SK-N-SH (cell line): ENCODE data around the gene DIO3. TPM values are rescaled to one million over a fixed set of nuclear protein-coding genes. Genes with fewer than 3 reads are reported as not detected.

Experiments
- CTCF ChIA-PET: fragments of 300-600, 350-600 bp; formaldehyde crosslinking; extraction: SDS; loops from one replicate; lab custom pipeline; 2021; lab: Yijun Ruan, JAX
- POLR2A ChIA-PET: fragments of 350-600 bp; sonication (Branson Sonifier 250); formaldehyde crosslinking; extraction: SDS; loops from one replicate; lab custom pipeline; 2020; ENCODE audit warnings: antibody characterized with exemption, inconsistent platforms; lab: Yijun Ruan, JAX
- DNase-seq: peaks from one replicate; pipeline ENCODE4 v3.0.0; 2012
- H2AFZ ChIP-seq: fragments of 200-600 bp; sonication (generic); 2 replicates; pipeline ENCODE4 v1.8.1; 2016; ENCODE audit warnings: antibody characterized with exemption, mild to moderate bottlenecking, low read depth
- H3F3A ChIP-seq: fragments of 200-600 bp; sonication (generic); replicated peaks from 2 replicates; pipeline ENCODE3; 2016; ENCODE audit warnings: antibody characterized with exemption, mild to moderate bottlenecking; ENCODE audit not compliant: insufficient read depth
- H3K27ac ChIP-seq, 2 experiments: fragments of 200-500 bp in 1 of 2; fragments of 200-600 bp in 1 of 2; sonication (Bioruptor generic) in 1 of 2; sonication (generic), shearing (Covaris generic) in 1 of 2; 2 replicates each; pipeline versions ENCODE4 v1.5.1 to v1.6.1; 2014 to 2016; ENCODE audit warnings: low read depth in 2 of 2, inconsistent platforms in 1 of 2, low read length in 1 of 2, mild to moderate bottlenecking in 1 of 2, mixed read lengths in 1 of 2
- H3K27me3 ChIP-seq: fragments of 200-600 bp; sonication (generic), shearing (Covaris generic); 2 replicates; pipeline ENCODE4 v1.6.1; 2016; ENCODE audit warnings: mixed run types; ENCODE audit not compliant: insufficient read depth
- H3K36me3 ChIP-seq, 2 experiments: fragments of 200-500 bp in 1 of 2; fragments of 200-600 bp in 1 of 2; sonication (Bioruptor generic) in 1 of 2; sonication (generic) in 1 of 2; replicated peaks in 1 of 2; 2 replicates each; pipeline versions ENCODE3 to v1.5.1; 2014 to 2016; ENCODE audit warnings: low read length in 1 of 2, mild to moderate bottlenecking in 1 of 2; ENCODE audit not compliant: insufficient read depth in 2 of 2, control insufficient read depth in 1 of 2
- H3K4me1 ChIP-seq, 2 experiments: fragments of 200-500 bp in 1 of 2; fragments of 200-600 bp in 1 of 2; sonication (Bioruptor generic) in 1 of 2; sonication (generic), shearing (Covaris generic) in 1 of 2; 2 replicates each; pipeline versions ENCODE4 v1.5.1 to v1.6.1; 2014 to 2016; ENCODE audit warnings: low read depth in 1 of 2, low read length in 1 of 2, mixed run types in 1 of 2; ENCODE audit not compliant: insufficient read depth in 2 of 2, control insufficient read depth in 1 of 2
- H3K4me2 ChIP-seq: fragments of 200-600 bp; sonication (generic), shearing (Covaris generic); 2 replicates; pipeline ENCODE4 v1.6.1; 2017; ENCODE audit warnings: mixed run types
- H3K4me3 ChIP-seq, 2 experiments: fragments of 200-500 bp in 1 of 2; fragments of 200-600 bp in 1 of 2; sonication (Bioruptor generic) in 1 of 2; sonication (generic), shearing (Covaris generic) in 1 of 2; 2 replicates each; pipeline versions ENCODE4 v1.5.1 to v1.8.1; 2014 to 2016; ENCODE audit warnings: low read depth in 2 of 2, inconsistent platforms in 1 of 2, low read length in 1 of 2, mild to moderate bottlenecking in 1 of 2, mixed read lengths in 1 of 2, moderate library complexity in 1 of 2
- H3K79me2 ChIP-seq: fragments of 200-600 bp; sonication (generic); 2 replicates; pipeline ENCODE4 v1.8.1; 2017; ENCODE audit warnings: mild to moderate bottlenecking; ENCODE audit not compliant: insufficient read depth
- H3K9ac ChIP-seq: fragments of 200-600 bp; sonication (generic); 2 replicates; pipeline ENCODE4 v1.6.1; 2017; ENCODE audit warnings: mixed run types
- H3K9me2 ChIP-seq: fragments of 200-600 bp; sonication (generic); 2 replicates; pipeline ENCODE4 v1.6.1; 2017; ENCODE audit warnings: mixed run types
- H3K9me3 ChIP-seq: fragments of 200-600 bp; sonication (generic); 2 replicates; pipeline ENCODE4 v1.6.1; 2017; ENCODE audit warnings: mixed run types, mild to moderate bottlenecking, moderate library complexity
- H4K20me1 ChIP-seq: fragments of 200-600 bp; sonication (generic); 2 replicates; pipeline ENCODE4 v1.6.1; 2017; ENCODE audit warnings: mild to moderate bottlenecking, mixed run types; ENCODE audit not compliant: insufficient read depth
- CHD2 ChIP-seq: fragments of 150-350 bp; IDR thresholded peaks from 2 replicates; pipeline ENCODE4 v1.6.1; 2018; ENCODE audit warnings: low read length; ENCODE audit not compliant: partially characterized antibody
- EZH2phosphoT487 ChIP-seq: fragments of 200-600 bp; sonication (generic); IDR thresholded peaks from 2 replicates; pipeline ENCODE4 v1.6.1; 2017; ENCODE audit warnings: low read depth, mixed run types, mild to moderate bottlenecking, antibody characterized with exemption, moderate library complexity, borderline replicate concordance
- FOXJ3 ChIP-seq: sonication (generic); formaldehyde crosslinking; IDR thresholded peaks from 2 replicates; pipeline ENCODE4 v1.5.1; 2020; ENCODE audit warnings: mild to moderate bottlenecking, missing genetic modification reagents
- FOXM1 ChIP-seq: IDR thresholded peaks from 2 replicates; pipeline ENCODE4 v1.4.0; 2012; ENCODE audit warnings: low read depth, mild to moderate bottlenecking
- GABPA ChIP-seq: IDR thresholded peaks from 2 replicates; pipeline ENCODE4 v1.4.0; 2012; ENCODE audit warnings: low read depth, mild to moderate bottlenecking
- IRF3 ChIP-seq: fragments of 150-350 bp; IDR thresholded peaks from 2 replicates; pipeline ENCODE4 v1.6.1; 2016; ENCODE audit warnings: mild to moderate bottlenecking, low read depth, low read length
- MEF2A ChIP-seq: IDR thresholded peaks from 2 replicates; pipeline ENCODE4 v1.4.0; 2012; ENCODE audit warnings: low read depth, borderline replicate concordance
- MXI1 ChIP-seq: IDR thresholded peaks from 2 replicates; pipeline ENCODE4 v1.6.1; 2012; ENCODE audit warnings: mild to moderate bottlenecking, low read depth, low read length, improper control_type of control experiment
- NFIC ChIP-seq: IDR thresholded peaks from 2 replicates; pipeline ENCODE4 v1.4.0; 2012; ENCODE audit warnings: borderline replicate concordance
- NRF1 ChIP-seq: IDR thresholded peaks from 2 replicates; pipeline ENCODE4 v1.6.1; 2012; ENCODE audit warnings: low read depth, mild to moderate bottlenecking, low read length
- RCOR1 ChIP-seq: fragments of 150-350 bp; IDR thresholded peaks from 2 replicates; pipeline ENCODE4 v1.6.1; 2017; ENCODE audit warnings: antibody characterized with exemption, low read length
- REST ChIP-seq: IDR thresholded peaks from 2 replicates; pipeline ENCODE4 v1.6.1; 2012; ENCODE audit warnings: mild to moderate bottlenecking, low read depth, low read length, moderate library complexity
- RFX5 ChIP-seq: IDR thresholded peaks from 2 replicates; pipeline ENCODE4 v1.6.1; 2012; ENCODE audit warnings: mild to moderate bottlenecking, improper control_type of control experiment, low read length
- SIN3A ChIP-seq: IDR thresholded peaks from 2 replicates; pipeline ENCODE4 v1.6.1; 2012; ENCODE audit warnings: low read depth, mild to moderate bottlenecking, low read length, moderate library complexity, borderline replicate concordance
- SMC3 ChIP-seq: IDR thresholded peaks from 2 replicates; pipeline ENCODE4 v1.6.1; 2012; ENCODE audit warnings: low read depth, low read length, improper control_type of control experiment
- TCF12 ChIP-seq: IDR thresholded peaks from 2 replicates; pipeline ENCODE4 v1.4.0; 2012
- YY1 ChIP-seq: IDR thresholded peaks from 2 replicates; pipeline ENCODE4 v1.4.0; 2012; ENCODE audit warnings: low read depth, mild to moderate bottlenecking
- ZBTB33 ChIP-seq: IDR thresholded peaks from 2 replicates; pipeline ENCODE4 v1.4.0; 2012; ENCODE audit warnings: low read depth, borderline replicate concordance
- WGBS: methylation state at CpG from one replicate; pipeline ENCODE4 v1.1.6; 2017; ENCODE audit warnings: low lambda C conversion rate; 5-methylcytosine and 5-hydroxymethylcytosine counted together
- polyA plus RNA-seq, 3 experiments: library from polyadenylated mRNA; depleted of rRNA; stranded (reverse); fragments of >200 nt; gene quantifications; 2 replicates each; pipeline ENCODE4 v1.2.3, GENCODE V29; 2012
- TF ChIP-seq, protein P1 (sequence below): fragments of 200-600 bp; sonication (generic); IDR thresholded peaks from 2 replicates; pipeline ENCODE4 v1.6.1; 2017; ENCODE audit warnings: antibody characterized with exemption, mild to moderate bottlenecking, moderate library complexity
- TF ChIP-seq, protein P2 (sequence below): IDR thresholded peaks from 2 replicates; pipeline ENCODE4 v1.4.0; 2012; ENCODE audit warnings: low read depth

The DIO3 gene
- polyA plus RNA-seq, 1 of the 3 experiments (the other 2 are of a cell fraction), result not detected

GRCh38 chr14:101599234-101599885 is 38.1 kb downstream of the DIO3 start:
- Histone ChIP-seq H3K9ac (no peak overlapping the region), H3K4me1 (peaks cover 0 to 2% of the 10 kb centered on the region in 2 experiments; a peak in 1 of 4 replicates), H4K20me1 (no peaks in the 10 kb centered on the region), H3K9me3 (no peaks in the 10 kb centered on the region), H3K9me2 (no peaks in the 10 kb centered on the region), H3K27ac (no peak overlapping the region), H3K79me2 (no peaks in the 10 kb centered on the region), H3K4me2 (no peak overlapping the region), H3K27me3 (no peaks in the 10 kb centered on the region), H3F3A (no peaks in the 10 kb centered on the region), H3K4me3 (no peak overlapping the region), H2AFZ (no peak overlapping the region), H3K36me3 (no peaks in the 10 kb centered on the region)
- 49% methylated on average over 13 of the region's 13 CpGs for WGBS
- POLR2A ChIA-PET, result no interaction called here
- DNase-seq, result no peak
- CTCF ChIA-PET, result interaction anchor here (1.3 kb wide), 1 partner anchor 15 kb away, joined by 4 read pairs; no protein-coding TSS in a partner anchor
- TF ChIP-seq IRF3 (no peak), MXI1 (no peak), MEF2A (no peak), TCF12 (no peak), NFIC (no peak), FOXJ3 (CRISPR knock-in tag) (no peak), SIN3A (no peak), ZBTB33 (no peak), EZH2phosphoT487 (no peak), CHD2 (no peak), RCOR1 (no peak), FOXM1 (no peak), SMC3 (no peak), RFX5 (no peak), GABPA (no peak), YY1 (no peak), REST (no peak), NRF1 (no peak)
- TF ChIP-seq, protein P1, sequence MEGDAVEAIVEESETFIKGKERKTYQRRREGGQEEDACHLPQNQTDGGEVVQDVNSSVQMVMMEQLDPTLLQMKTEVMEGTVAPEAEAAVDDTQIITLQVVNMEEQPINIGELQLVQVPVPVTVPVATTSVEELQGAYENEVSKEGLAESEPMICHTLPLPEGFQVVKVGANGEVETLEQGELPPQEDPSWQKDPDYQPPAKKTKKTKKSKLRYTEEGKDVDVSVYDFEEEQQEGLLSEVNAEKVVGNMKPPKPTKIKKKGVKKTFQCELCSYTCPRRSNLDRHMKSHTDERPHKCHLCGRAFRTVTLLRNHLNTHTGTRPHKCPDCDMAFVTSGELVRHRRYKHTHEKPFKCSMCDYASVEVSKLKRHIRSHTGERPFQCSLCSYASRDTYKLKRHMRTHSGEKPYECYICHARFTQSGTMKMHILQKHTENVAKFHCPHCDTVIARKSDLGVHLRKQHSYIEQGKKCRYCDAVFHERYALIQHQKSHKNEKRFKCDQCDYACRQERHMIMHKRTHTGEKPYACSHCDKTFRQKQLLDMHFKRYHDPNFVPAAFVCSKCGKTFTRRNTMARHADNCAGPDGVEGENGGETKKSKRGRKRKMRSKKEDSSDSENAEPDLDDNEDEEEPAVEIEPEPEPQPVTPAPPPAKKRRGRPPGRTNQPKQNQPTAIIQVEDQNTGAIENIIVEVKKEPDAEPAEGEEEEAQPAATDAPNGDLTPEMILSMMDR, result no peak
- TF ChIP-seq, protein P2, sequence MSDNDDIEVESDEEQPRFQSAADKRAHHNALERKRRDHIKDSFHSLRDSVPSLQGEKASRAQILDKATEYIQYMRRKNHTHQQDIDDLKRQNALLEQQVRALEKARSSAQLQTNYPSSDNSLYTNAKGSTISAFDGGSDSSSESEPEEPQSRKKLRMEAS, result no peak
